Progenitor cell of endocrine pancreas (in vitro differentiated cells): Measurements from ENCODE around the gene TNPO3. TPM values are rescaled to one million over a fixed set of nuclear protein-coding genes. Genes with fewer than 3 reads are reported as not detected.
"Not testable (repeated sequence)": the region's sequence is repeated elsewhere in the genome, so short reads cannot be mapped to it uniquely, and the experiment has no call there.

Source experiments
- DNase-seq: peaks from one replicate; pipeline ENCODE4 v3.0.0; 2021; ENCODE audit warnings: low spot score; ENCODE audit not compliant: unreplicated experiment
- H3K27ac Mint-ChIP-seq: 2 replicates; pipeline ENCODE4 v1.8.0; 2021; ENCODE audit warnings: mild to moderate bottlenecking, moderate library complexity, mixed read lengths
- H3K27me3 Mint-ChIP-seq: 2 replicates; pipeline ENCODE4 v1.8.0; 2021; ENCODE audit warnings: mixed read lengths
- H3K36me3 Mint-ChIP-seq: 2 replicates; pipeline ENCODE4 v1.8.0; 2022; ENCODE audit warnings: mixed read lengths; ENCODE audit not compliant: insufficient read depth
- H3K4me1 Mint-ChIP-seq: 2 replicates; pipeline ENCODE4 v1.8.0; 2021; ENCODE audit warnings: low read depth, mixed read lengths
- H3K4me3 Mint-ChIP-seq: 2 replicates; pipeline ENCODE4 v1.8.0; 2021; ENCODE audit warnings: low read depth, mild to moderate bottlenecking, moderate library complexity, mixed read lengths
- H3K9me3 Mint-ChIP-seq: 2 replicates; pipeline ENCODE4 v1.8.0; 2021; ENCODE audit warnings: low read depth, mixed read lengths
- CTCF ChIP-seq: fragments of 200-600 bp; sonication (generic); IDR thresholded peaks from one replicate; pipeline ENCODE4 v1.5.0; 2021; ENCODE audit warnings: antibody characterized with exemption, mild to moderate bottlenecking; ENCODE audit not compliant: unreplicated experiment
- total RNA-seq: library from RNA; stranded (reverse); gene quantifications from 2 replicates; pipeline ENCODE4 v1.2.1, GENCODE V29; 2021

The TNPO3 gene
- total RNA-seq, 1 donor from 2014 or later, result 44.8 TPM

GRCh38 chr7:128945668-128946366 lies 109.1 kb downstream of the TNPO3 start:
- Mint-ChIP-seq H3K4me1 (no peaks in the 10 kb centered on the region), H3K4me3 (no peak overlapping the region), H3K27ac (no peak overlapping the region), H3K27me3 (peaks cover 12% of the 10 kb centered on the region), H3K36me3 (no peaks in the 10 kb centered on the region), H3K9me3 (no peaks in the 10 kb centered on the region)
- no peak for TF ChIP-seq CTCF
- no peak for DNase-seq

GRCh38 chr7:128944487-128945236 lies 110.2 kb downstream of the TNPO3 start:
- Mint-ChIP-seq H3K36me3 (no peaks in the 10 kb centered on the region), H3K27me3 (peaks cover 23% of the 10 kb centered on the region), H3K4me3 (no peak overlapping the region), H3K4me1 (no peaks in the 10 kb centered on the region), H3K27ac (no peak overlapping the region), H3K9me3 (no peaks in the 10 kb centered on the region)
- DNase-seq, result no peak
- no peak for TF ChIP-seq CTCF

- peaks cover 30% of the 10 kb centered on the region for H3K27me3 Mint-ChIP-seq
- not testable (repeated sequence) for H3K27ac Mint-ChIP-seq, H3K4me1 Mint-ChIP-seq, H3K4me3 Mint-ChIP-seq, DNase-seq, H3K9me3 Mint-ChIP-seq, H3K36me3 Mint-ChIP-seq
Measured at GRCh38 chr7:128943251-128943650, 111.7 kb downstream of the TNPO3 start.

GRCh38 chr7:128941946-128942526 lies 112.9 kb downstream of the TNPO3 start:
- no peak for TF ChIP-seq CTCF
- H3K9me3 Mint-ChIP-seq, result no peaks in the 10 kb centered on the region
- H3K27ac Mint-ChIP-seq, result no peak overlapping the region
- DNase-seq, result no peak
- peaks cover 36% of the 10 kb centered on the region for H3K27me3 Mint-ChIP-seq
- H3K4me1 Mint-ChIP-seq, result peaks cover 4% of the 10 kb centered on the region
- H3K36me3 Mint-ChIP-seq, result no peaks in the 10 kb centered on the region
- no peak overlapping the region for H3K4me3 Mint-ChIP-seq

GRCh38 chr7:128941323-128941890 lies 113.5 kb downstream of the TNPO3 start:
- peaks cover 41% of the 10 kb centered on the region for H3K27me3 Mint-ChIP-seq
- peak overlapping the region; percentile 62 for H3K27ac Mint-ChIP-seq
- H3K9me3 Mint-ChIP-seq, result no peaks in the 10 kb centered on the region
- no peak overlapping the region for H3K4me3 Mint-ChIP-seq
- no peak for DNase-seq
- no peaks in the 10 kb centered on the region for H3K36me3 Mint-ChIP-seq
- H3K4me1 Mint-ChIP-seq, result peaks cover 4% of the 10 kb centered on the region
- TF ChIP-seq CTCF, result no peak
